ES-I3 (cell line): ENCODE data around the gene NELL1.

Experiments used
- H3K36me3 ChIP-seq: 2 replicates; pipeline ENCODE4 v1.6.1; 2013; ENCODE audit warnings: mild to moderate bottlenecking, low read length, control low read depth, moderate library complexity; ENCODE audit not compliant: insufficient read depth
- H3K4me1 ChIP-seq: 2 replicates; pipeline ENCODE4 v1.6.1; 2013; ENCODE audit warnings: mild to moderate bottlenecking, control low read depth, low read length; ENCODE audit not compliant: insufficient read depth
- H3K9ac ChIP-seq: 2 replicates; pipeline ENCODE4 v1.6.1; 2013; ENCODE audit warnings: low read depth, mild to moderate bottlenecking, low read length, moderate library complexity
- H3K9me3 ChIP-seq: 2 replicates; pipeline ENCODE4 v1.6.1; 2013; ENCODE audit warnings: mild to moderate bottlenecking, low read length, moderate library complexity; ENCODE audit not compliant: control insufficient read depth, insufficient read depth

NELL1 gene

DNA sequence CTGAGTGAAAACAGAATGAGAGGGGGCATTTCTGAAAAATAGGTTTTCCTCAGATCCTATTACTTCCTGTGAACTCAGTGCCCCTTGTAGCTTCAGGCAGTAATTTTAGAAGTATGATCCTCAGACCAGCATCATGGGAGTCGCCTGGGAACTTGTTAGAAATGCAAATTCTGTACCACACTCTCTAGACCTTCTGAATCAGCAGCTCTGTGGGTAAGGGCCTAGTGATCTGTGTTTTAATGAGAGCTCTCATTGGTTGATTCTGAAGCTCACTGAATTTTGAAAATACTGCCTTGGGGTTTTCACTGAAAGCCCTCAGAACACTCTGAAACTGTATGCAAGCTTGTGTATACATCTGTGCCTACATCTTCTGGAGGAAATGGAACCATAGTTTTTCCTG, 876.3 kb downstream of the NELL1 start:
- H3K9me3 ChIP-seq: no peaks in the 10 kb centered on the region; the same call in 1 of the 2 replicates
- H3K9ac ChIP-seq: no peak overlapping the region
- no peaks in the 10 kb centered on the region for H3K36me3 ChIP-seq
- no peaks in the 10 kb centered on the region for H3K4me1 ChIP-seq

DNA sequence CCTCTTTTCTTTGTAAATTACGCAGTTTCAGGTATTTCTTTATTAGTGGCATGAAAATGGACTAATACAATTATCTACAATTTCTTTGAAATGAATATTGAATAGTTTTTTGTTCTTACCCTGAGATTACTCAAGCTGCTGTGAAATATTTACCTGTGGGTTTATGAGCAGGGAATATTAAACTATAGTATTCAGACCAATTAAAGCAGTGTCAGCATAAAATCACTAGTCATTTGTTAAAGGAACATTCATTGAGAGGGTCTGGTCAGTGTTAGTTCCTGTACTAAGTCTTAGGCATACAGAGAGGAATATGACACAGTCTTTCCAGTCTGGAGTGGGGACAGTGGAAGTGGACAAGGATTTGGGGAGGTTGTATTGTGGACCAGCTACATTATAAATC, 877.3 kb downstream of the NELL1 start:
- H3K4me1 ChIP-seq: no peaks in the 10 kb centered on the region
- no peaks in the 10 kb centered on the region; the same call in 1 of the 2 replicates for H3K9me3 ChIP-seq
- no peaks in the 10 kb centered on the region for H3K36me3 ChIP-seq
- H3K9ac ChIP-seq: no peak overlapping the region

DNA sequence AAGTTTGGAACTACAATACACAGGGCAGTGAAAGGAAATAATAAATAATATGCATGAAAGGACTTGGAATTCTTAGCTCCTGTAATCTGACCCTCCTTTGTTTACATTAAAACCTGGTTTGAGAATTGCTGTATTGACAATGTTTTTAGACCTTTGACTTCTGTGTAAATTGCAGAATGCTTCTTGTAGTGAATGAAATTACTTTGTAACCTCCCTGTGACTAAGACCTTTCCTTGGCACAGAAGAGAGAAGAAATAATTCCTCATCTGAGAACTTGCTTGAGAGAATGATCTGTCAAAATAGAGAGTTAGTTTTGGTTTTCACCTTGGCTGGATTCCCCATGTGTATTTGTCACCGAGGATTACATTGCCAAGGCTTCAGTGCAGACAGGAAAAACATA, 883.5 kb downstream of the NELL1 start:
- Histone ChIP-seq H3K4me1 (peaks cover 5% of the 10 kb centered on the region; the same call in 1 of the 2 replicates), H3K9me3 (no peaks in the 10 kb centered on the region; the same call in 1 of the 2 replicates), H3K9ac (no peak overlapping the region), H3K36me3 (no peaks in the 10 kb centered on the region)

DNA sequence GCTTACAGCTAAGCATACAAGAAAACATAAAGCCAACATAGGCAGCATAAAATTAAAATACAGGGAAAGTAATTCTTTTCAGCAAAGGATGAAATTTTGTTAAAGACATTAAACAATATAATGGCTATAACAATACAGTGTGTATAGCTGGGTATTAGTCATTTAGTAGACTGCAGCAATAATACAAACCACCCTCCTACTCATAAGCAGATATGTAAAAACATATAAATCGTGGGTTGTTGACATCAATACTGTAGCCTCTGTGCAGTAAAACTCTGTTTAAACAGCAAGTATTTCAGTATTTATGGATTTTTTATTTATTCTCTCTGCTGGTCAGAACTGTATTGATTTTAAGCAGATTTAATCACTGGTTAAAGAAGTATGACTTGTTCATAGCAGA, 884.4 kb downstream of the NELL1 start:
- no peaks in the 10 kb centered on the region for H3K9me3 ChIP-seq
- H3K36me3 ChIP-seq: no peaks in the 10 kb centered on the region
- H3K4me1 ChIP-seq: peaks cover 5% of the 10 kb centered on the region; the same call in 1 of the 2 replicates
- H3K9ac ChIP-seq: no peak overlapping the region

DNA sequence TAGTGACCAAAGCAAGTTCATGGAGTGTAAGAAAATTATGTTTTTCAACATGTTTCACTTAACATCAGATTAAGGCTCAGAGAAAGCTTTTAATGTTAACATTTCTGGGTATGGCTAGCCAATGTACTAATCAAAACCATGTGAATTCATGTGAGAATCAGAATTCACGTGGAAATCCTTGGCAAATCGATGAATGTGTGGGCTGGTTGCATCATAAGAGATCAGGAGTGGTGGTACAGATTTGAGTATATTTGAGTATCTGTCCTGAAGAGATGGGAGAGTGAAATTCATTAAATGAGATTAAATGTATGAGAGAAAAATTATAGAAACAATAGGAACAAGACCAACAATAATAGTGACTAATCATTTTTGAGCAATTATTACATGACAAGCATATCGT, 884.9 kb downstream of the NELL1 start:
- H3K9ac ChIP-seq: no peak overlapping the region
- no peaks in the 10 kb centered on the region for H3K9me3 ChIP-seq
- no peaks in the 10 kb centered on the region for H3K36me3 ChIP-seq
- H3K4me1 ChIP-seq: peaks cover 5% of the 10 kb centered on the region; the same call in 1 of the 2 replicates

DNA sequence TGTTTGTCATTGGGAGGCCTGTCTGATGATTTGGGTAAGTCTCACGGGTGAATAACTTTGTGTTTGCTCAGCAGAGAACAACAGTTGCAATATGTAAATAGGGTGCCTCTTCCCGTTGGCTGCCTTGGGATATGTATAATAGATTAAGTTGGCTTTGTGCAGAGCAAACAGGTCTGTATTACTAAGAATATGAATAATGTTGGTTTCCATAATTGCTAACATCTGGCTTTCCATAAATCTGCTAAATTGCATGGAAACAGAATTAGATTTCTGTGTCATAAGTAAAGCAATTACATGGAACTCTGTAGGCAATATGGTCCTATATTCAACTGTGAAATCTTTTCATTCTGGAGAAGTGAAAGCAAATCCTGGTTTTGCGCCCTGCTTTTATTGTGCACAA, 887.5 kb downstream of the NELL1 start:
- peaks cover 5% of the 10 kb centered on the region; the same call in 1 of the 2 replicates for H3K4me1 ChIP-seq
- H3K36me3 ChIP-seq: no peaks in the 10 kb centered on the region
- H3K9ac ChIP-seq: no peak overlapping the region
- H3K9me3 ChIP-seq: no peaks in the 10 kb centered on the region

DNA sequence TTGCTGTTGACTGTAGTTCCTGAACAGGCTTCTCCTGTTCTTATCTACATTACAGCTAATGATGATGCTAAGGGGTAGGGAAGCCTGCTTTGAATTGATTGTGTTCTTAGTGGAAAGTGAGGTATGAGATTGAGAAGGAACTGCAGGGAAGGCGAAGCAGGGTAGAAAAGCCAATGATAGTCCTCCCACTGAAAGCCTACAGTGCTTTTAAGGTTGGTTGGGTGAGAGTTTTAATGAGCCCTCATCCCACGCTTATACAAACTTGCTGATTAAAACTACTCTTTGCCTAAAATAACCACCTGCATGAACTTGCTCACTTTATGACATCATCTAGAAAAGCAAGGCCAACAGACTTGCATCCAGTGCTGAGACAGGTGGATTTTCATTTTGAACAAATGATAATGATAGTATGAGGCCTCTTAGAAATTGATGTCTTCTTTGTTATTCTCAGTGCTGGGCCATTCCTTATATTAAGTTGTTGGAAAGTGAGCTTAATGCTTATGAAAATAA, 891.1 kb downstream of the NELL1 start:
- Histone ChIP-seq H3K9ac (no peak overlapping the region), H3K4me1 (no peaks in the 10 kb centered on the region; the same call in 1 of the 2 replicates), H3K9me3 (no peaks in the 10 kb centered on the region), H3K36me3 (no peaks in the 10 kb centered on the region)

DNA sequence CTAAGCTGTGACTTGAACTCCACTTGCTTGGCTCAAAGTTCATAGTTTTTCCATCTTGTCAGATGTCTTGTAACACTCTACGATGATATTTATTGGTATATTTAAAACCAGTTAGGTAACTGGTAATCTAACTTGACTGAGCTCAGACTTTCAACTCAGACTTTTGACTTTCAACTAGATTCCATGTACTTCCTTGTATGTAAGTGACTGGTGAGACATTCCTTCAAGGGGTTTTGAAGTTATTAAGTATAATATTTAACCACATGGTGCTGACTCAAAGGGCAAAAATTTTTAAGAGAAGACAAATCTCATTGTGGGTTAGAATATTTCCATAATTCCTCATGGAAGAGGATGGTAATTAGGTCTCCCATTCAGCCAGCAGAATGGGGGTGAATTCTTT, 892.2 kb downstream of the NELL1 start:
- Histone ChIP-seq H3K36me3 (no peaks in the 10 kb centered on the region), H3K9ac (no peak overlapping the region), H3K4me1 (no peaks in the 10 kb centered on the region; the same call in 1 of the 2 replicates), H3K9me3 (no peaks in the 10 kb centered on the region)

DNA sequence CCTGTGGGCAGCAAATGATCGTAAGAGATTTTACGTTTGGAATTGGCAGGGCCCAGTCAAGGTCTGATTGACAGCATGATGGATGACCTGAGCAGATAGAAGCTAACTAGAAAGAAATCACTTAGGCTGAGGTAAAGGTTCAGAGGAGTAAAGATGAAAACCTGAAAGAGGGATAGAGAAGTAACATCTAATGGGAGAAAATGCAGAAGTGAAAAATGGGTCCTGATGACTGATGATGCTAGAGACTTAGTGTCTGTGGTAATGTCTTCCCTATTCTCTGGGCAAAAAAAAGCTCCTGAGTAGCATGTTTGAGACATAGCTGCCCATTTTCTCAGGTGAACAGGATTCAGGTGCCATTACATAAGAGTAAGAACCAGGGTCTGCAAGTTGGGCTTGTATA, 894.7 kb downstream of the NELL1 start:
- Histone ChIP-seq H3K36me3 (no peaks in the 10 kb centered on the region), H3K9me3 (no peaks in the 10 kb centered on the region), H3K9ac (no peak overlapping the region), H3K4me1 (no peaks in the 10 kb centered on the region; the same call in 1 of the 2 replicates)

DNA sequence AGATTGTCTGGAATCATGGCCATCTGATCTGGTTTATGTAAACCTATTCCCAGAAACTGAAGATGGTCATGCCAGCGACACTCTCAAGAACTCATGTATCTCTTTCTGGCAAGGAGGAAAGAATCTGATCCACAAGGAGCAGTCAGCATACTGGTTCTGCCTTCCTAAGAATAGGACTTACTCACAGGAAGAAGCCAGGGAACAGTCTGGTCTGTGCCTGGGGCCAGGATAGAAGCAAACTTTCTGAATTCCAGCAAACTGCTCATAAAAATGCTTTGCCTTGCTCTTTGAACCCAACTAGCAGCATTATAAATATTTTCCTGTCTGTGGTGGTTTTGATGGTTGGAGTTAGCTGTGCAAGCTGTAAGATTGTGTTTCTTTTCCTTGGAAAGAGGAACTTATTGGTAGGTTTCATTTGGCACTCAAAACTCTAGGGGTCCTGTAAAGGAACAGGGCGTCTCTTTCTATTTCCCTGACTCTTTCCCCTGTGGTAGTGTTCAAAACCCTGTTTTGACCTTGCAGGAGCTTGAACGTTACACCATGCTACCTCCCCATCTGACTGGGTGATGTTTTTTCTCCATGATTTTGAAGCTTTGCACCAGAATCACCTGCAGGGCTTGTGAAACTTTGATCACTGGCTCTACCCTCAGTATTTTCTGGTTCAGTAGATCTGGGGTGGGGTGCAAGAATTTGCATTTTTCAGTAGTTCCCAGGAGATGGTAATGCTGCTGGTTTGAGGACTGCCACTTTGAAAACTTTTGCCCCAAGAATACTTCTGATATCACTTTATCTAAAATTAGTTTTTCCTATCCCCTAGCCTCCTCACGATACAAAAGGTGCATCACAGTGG, 895.7 kb downstream of the NELL1 start:
- Histone ChIP-seq H3K9me3 (no peaks in the 10 kb centered on the region), H3K4me1 (no peaks in the 10 kb centered on the region; the same call in 1 of the 2 replicates), H3K36me3 (no peaks in the 10 kb centered on the region), H3K9ac (no peak overlapping the region)

DNA sequence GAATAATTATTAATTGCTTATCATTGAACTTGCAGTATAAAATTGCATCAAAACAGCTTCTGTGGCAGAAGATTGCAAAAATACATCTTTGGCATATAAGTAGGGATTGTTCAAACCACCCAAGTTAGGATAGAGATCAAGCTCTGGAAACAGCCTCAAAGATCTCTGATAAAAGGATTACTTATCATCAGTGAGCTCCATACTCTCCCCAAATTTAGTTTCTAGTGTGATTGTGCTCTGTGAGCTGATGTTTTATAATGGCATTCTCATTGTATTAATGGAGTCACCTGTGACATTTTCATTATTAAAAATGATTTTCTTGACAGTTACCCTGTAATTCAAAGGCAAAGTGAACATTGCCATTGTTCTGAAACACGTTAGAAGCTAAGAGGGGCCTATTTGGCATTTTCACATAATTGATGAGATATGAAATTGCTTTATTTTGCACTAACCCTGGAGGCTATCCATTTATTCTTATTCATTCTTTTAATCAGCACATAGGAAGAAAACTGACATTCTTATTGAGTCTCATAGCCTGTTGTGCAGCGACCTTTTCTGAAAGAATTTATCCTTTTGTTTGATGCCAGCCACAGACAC, 897.2 kb downstream of the NELL1 start:
- H3K9ac ChIP-seq: no peak overlapping the region
- no peaks in the 10 kb centered on the region; the same call in 1 of the 2 replicates for H3K4me1 ChIP-seq
- H3K36me3 ChIP-seq: no peaks in the 10 kb centered on the region
- no peaks in the 10 kb centered on the region for H3K9me3 ChIP-seq

DNA sequence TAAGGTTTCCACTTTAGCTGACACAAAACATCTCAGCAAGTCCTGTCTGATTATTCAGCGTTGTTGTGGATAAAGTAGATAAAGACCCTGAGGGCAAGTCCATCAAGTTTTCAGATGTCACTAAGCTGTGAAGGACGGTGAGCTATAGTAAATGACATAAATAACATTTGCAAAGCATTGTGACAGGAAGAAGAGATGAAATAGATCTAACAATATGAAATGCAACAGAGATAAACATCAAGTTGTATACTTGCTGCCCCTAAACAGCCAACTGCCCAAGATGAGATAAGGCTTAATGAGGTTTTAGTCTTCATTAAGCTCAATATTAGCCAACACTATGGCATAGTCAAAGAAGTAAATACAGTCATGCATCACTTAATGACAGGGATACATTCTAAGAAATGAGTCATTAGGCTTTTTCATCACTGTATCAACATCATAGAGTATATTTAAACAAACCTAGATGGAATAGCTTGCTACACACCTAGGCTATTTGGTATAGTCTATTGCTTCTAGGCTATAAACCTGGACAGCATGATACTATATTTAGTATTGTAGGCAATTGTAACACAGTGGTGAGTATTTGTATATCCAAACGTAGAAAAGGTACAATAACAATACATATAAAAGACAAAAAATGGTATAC, 898.4 kb downstream of the NELL1 start:
- no peak overlapping the region for H3K9ac ChIP-seq
- no peaks in the 10 kb centered on the region for H3K9me3 ChIP-seq
- H3K36me3 ChIP-seq: no peaks in the 10 kb centered on the region
- no peaks in the 10 kb centered on the region for H3K4me1 ChIP-seq

DNA sequence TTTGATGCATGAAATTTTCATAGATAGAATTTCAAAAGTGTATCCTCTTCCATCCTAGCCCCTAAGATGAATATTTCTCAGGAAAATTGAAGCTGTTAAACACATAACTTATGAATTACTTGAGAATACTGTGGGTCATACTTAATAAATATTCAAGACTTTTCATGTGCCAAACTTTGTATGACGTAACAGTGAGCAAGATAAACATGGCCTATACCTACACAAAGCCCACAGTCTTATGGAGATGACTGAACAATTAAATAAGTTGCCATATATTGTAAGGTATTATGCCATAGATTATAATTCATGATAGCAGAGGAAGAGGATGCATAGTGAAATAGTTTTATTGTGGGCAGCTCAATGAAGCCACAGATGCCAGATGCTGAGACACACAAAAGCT, 902.8 kb downstream of the NELL1 start:
- no peaks in the 10 kb centered on the region for H3K4me1 ChIP-seq
- H3K9ac ChIP-seq: no peak overlapping the region
- no peaks in the 10 kb centered on the region for H3K36me3 ChIP-seq
- no peaks in the 10 kb centered on the region for H3K9me3 ChIP-seq

DNA sequence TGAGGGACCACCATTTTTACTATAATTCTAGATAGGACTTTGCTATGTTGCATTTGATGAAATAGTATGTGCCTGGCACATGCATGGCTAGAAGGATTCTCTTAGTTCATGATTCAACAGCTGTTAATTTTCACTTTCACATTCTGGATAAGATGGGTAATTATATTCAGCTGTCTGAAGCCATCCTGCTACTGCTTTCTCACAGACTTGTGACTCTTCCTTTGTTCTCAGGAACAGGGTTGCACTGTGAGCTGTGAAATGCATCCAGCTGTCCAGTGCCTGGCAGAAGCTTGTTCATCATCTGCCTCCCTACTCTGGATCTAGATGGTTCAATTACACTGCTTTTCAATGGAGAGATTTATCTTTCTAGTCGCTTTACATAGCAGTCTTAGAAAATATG, 913.4 kb downstream of the NELL1 start:
- Histone ChIP-seq H3K9ac (no peak overlapping the region), H3K9me3 (no peaks in the 10 kb centered on the region), H3K4me1 (no peaks in the 10 kb centered on the region), H3K36me3 (no peaks in the 10 kb centered on the region)
